Stimulated activated naive CD8-positive, alpha-beta T cell treated with anti-CD3 and anti-CD28 coated beads, Interleukin-15, Interleukin-2, amounts not matched to agents 100 ng/mL and 50 ng/mL, for 24 hours (primary cell): Measurements from ENCODE around the gene ACRV1.

Experiments
- H3K27ac Mint-ChIP-seq: one replicate; pipeline ENCODE4 v1.8.0; 2021; ENCODE audit warnings: mild to moderate bottlenecking, mixed read lengths
- H3K27me3 Mint-ChIP-seq: one replicate; pipeline ENCODE4 v1.8.0; 2021; ENCODE audit warnings: mixed read lengths
- H3K36me3 Mint-ChIP-seq: one replicate; pipeline ENCODE4 v1.8.0; 2021; ENCODE audit warnings: low read depth, mixed read lengths
- H3K4me1 Mint-ChIP-seq: one replicate; pipeline ENCODE4 v1.8.0; 2021; ENCODE audit warnings: low read depth, mixed read lengths
- H3K4me3 Mint-ChIP-seq: one replicate; pipeline ENCODE4 v1.8.0; 2021; ENCODE audit warnings: mild to moderate bottlenecking, mixed read lengths
- H3K9me3 Mint-ChIP-seq: one replicate; pipeline ENCODE4 v1.8.0; 2021; ENCODE audit warnings: mixed read lengths

The ACRV1 gene

GRCh38 chr11:125679397-125679796 is 1.2 kb downstream of the ACRV1 start:
- no peaks in the 10 kb centered on the region for H3K27me3 Mint-ChIP-seq
- no peak overlapping the region for H3K27ac Mint-ChIP-seq
- H3K4me3 Mint-ChIP-seq, result no peak overlapping the region
- H3K9me3 Mint-ChIP-seq, result no peaks in the 10 kb centered on the region
- H3K4me1 Mint-ChIP-seq, result no peaks in the 10 kb centered on the region
- H3K36me3 Mint-ChIP-seq, result peaks cover 41% of the 10 kb centered on the region

- no peaks in the 10 kb centered on the region for H3K4me1 Mint-ChIP-seq
- H3K9me3 Mint-ChIP-seq, result no peaks in the 10 kb centered on the region
- no peak overlapping the region for H3K4me3 Mint-ChIP-seq
- no peak overlapping the region for H3K27ac Mint-ChIP-seq
- no peaks in the 10 kb centered on the region for H3K27me3 Mint-ChIP-seq
- peaks cover 39% of the 10 kb centered on the region for H3K36me3 Mint-ChIP-seq
Observed at GRCh38 chr11:125675196-125675595, 5.5 kb downstream of the ACRV1 start.

GRCh38 chr11:125674210-125674609 is 6.4 kb downstream of the ACRV1 start:
- Mint-ChIP-seq H3K27me3 (no peaks in the 10 kb centered on the region), H3K27ac (no peak overlapping the region), H3K4me1 (no peaks in the 10 kb centered on the region), H3K4me3 (no peak overlapping the region), H3K9me3 (no peaks in the 10 kb centered on the region), H3K36me3 (peaks cover 39% of the 10 kb centered on the region)

- H3K9me3 Mint-ChIP-seq, result peaks cover 5% of the 10 kb centered on the region
- peaks cover 40% of the 10 kb centered on the region for H3K36me3 Mint-ChIP-seq
- H3K4me3 Mint-ChIP-seq, result no peak overlapping the region
- no peak overlapping the region for H3K27ac Mint-ChIP-seq
- no peaks in the 10 kb centered on the region for H3K4me1 Mint-ChIP-seq
- no peaks in the 10 kb centered on the region for H3K27me3 Mint-ChIP-seq
Observed at GRCh38 chr11:125671561-125671960, 9.1 kb downstream of the ACRV1 start.

GRCh38 chr11:125670172-125670571 is 10.5 kb downstream of the ACRV1 start:
- Mint-ChIP-seq H3K36me3 (peaks cover 49% of the 10 kb centered on the region), H3K27me3 (no peaks in the 10 kb centered on the region), H3K9me3 (peaks cover 10% of the 10 kb centered on the region)

GRCh38 chr11:125667151-125667550 is 13.5 kb downstream of the ACRV1 start:
- H3K9me3 Mint-ChIP-seq, result peaks cover 13% of the 10 kb centered on the region
- H3K27ac Mint-ChIP-seq, result no peak overlapping the region
- H3K4me1 Mint-ChIP-seq, result peaks cover 7% of the 10 kb centered on the region
- no peaks in the 10 kb centered on the region for H3K27me3 Mint-ChIP-seq
- H3K36me3 Mint-ChIP-seq, result peaks cover 77% of the 10 kb centered on the region
- no peak overlapping the region for H3K4me3 Mint-ChIP-seq

More at GRCh38 chr11:125670172-125670571, 10.5 kb downstream of the ACRV1 start:
- Mint-ChIP-seq H3K4me1 (no peaks in the 10 kb centered on the region), H3K4me3 (no peak overlapping the region), H3K27ac (no peak overlapping the region)

- no peak overlapping the region for H3K4me3 Mint-ChIP-seq
- no peak overlapping the region for H3K27ac Mint-ChIP-seq
- peaks cover 13% of the 10 kb centered on the region for H3K9me3 Mint-ChIP-seq
- H3K4me1 Mint-ChIP-seq, result peaks cover 7% of the 10 kb centered on the region
- H3K36me3 Mint-ChIP-seq, result peaks cover 90% of the 10 kb centered on the region
- no peaks in the 10 kb centered on the region for H3K27me3 Mint-ChIP-seq
Observed at GRCh38 chr11:125663910-125664309, 16.7 kb downstream of the ACRV1 start.

- no peak overlapping the region for H3K4me3 Mint-ChIP-seq
- H3K4me1 Mint-ChIP-seq, result peaks cover 7% of the 10 kb centered on the region
- H3K9me3 Mint-ChIP-seq, result peaks cover 13% of the 10 kb centered on the region
- H3K27me3 Mint-ChIP-seq, result no peaks in the 10 kb centered on the region
- peaks cover 91% of the 10 kb centered on the region for H3K36me3 Mint-ChIP-seq
- H3K27ac Mint-ChIP-seq, result no peak overlapping the region
Observed at GRCh38 chr11:125662689-125663088, 18.0 kb downstream of the ACRV1 start.

GRCh38 chr11:125649465-125650166 is 31.0 kb downstream of the ACRV1 start:
- Mint-ChIP-seq H3K9me3 (no peaks in the 10 kb centered on the region), H3K36me3 (peaks cover 74% of the 10 kb centered on the region), H3K27me3 (no peaks in the 10 kb centered on the region), H3K27ac (peak overlapping the region; percentile 14), H3K4me1 (peaks cover 13% of the 10 kb centered on the region), H3K4me3 (no peak overlapping the region)

GRCh38 chr11:125645871-125646270 is 34.8 kb downstream of the ACRV1 start:
- Mint-ChIP-seq H3K4me3 (no peak overlapping the region), H3K4me1 (peaks cover 13% of the 10 kb centered on the region), H3K9me3 (no peaks in the 10 kb centered on the region), H3K36me3 (peaks cover 79% of the 10 kb centered on the region), H3K27ac (no peak overlapping the region), H3K27me3 (no peaks in the 10 kb centered on the region)

GRCh38 chr11:125638315-125638714 is 42.3 kb downstream of the ACRV1 start:
- H3K27ac Mint-ChIP-seq, result no peak overlapping the region
- H3K9me3 Mint-ChIP-seq, result no peaks in the 10 kb centered on the region
- H3K27me3 Mint-ChIP-seq, result no peaks in the 10 kb centered on the region
- H3K4me1 Mint-ChIP-seq, result no peaks in the 10 kb centered on the region
- H3K36me3 Mint-ChIP-seq, result peaks cover 79% of the 10 kb centered on the region
- no peak overlapping the region for H3K4me3 Mint-ChIP-seq

- no peaks in the 10 kb centered on the region for H3K9me3 Mint-ChIP-seq
- H3K36me3 Mint-ChIP-seq, result peaks cover 82% of the 10 kb centered on the region
- no peaks in the 10 kb centered on the region for H3K27me3 Mint-ChIP-seq
- H3K4me1 Mint-ChIP-seq, result no peaks in the 10 kb centered on the region
- no peak overlapping the region for H3K27ac Mint-ChIP-seq
- no peak overlapping the region for H3K4me3 Mint-ChIP-seq
Observed at GRCh38 chr11:125637840-125638239, 42.8 kb downstream of the ACRV1 start.

- H3K9me3 Mint-ChIP-seq, result no peaks in the 10 kb centered on the region
- peaks cover 27% of the 10 kb centered on the region for H3K4me1 Mint-ChIP-seq
- peak overlapping the region; percentile 95 for H3K4me3 Mint-ChIP-seq
- peak overlapping the region; percentile 16 for H3K27ac Mint-ChIP-seq
- H3K36me3 Mint-ChIP-seq, result peaks cover 38% of the 10 kb centered on the region
- H3K27me3 Mint-ChIP-seq, result no peaks in the 10 kb centered on the region
Observed at GRCh38 chr11:125627236-125627910, 53.3 kb downstream of the ACRV1 start.

GRCh38 chr11:125626288-125626950 is 54.2 kb downstream of the ACRV1 start:
- Mint-ChIP-seq H3K36me3 (peaks cover 40% of the 10 kb centered on the region), H3K4me1 (peaks cover 27% of the 10 kb centered on the region), H3K27ac (peak overlapping the region; percentile 98), H3K9me3 (no peaks in the 10 kb centered on the region), H3K27me3 (no peaks in the 10 kb centered on the region), H3K4me3 (peak overlapping the region; percentile 95)

GRCh38 chr11:125625630-125626287 is 54.9 kb downstream of the ACRV1 start:
- H3K9me3 Mint-ChIP-seq, result no peaks in the 10 kb centered on the region
- peaks cover 27% of the 10 kb centered on the region for H3K4me1 Mint-ChIP-seq
- peaks cover 40% of the 10 kb centered on the region for H3K36me3 Mint-ChIP-seq
- no peaks in the 10 kb centered on the region for H3K27me3 Mint-ChIP-seq
- peak overlapping the region; percentile 95 for H3K4me3 Mint-ChIP-seq
- peak overlapping the region; percentile 98 for H3K27ac Mint-ChIP-seq
